Left lung (tissue), 14 donors: ENCODE results near the gene EFNA2. TPM values are rescaled to one million over a fixed set of nuclear protein-coding genes. Genes with fewer than 3 reads are reported as not detected.

ENCODE experiments used
- ATAC-seq: fragments of 200-7000 bp; cut with Tn5 transposase; one replicate; pipeline ENCODE4 v1.9.1; 2020; ENCODE audit warnings: moderate library complexity
- DNase-seq, 4 donors: peaks; one replicate each; pipeline ENCODE4 v3.0.0-alpha.2; 2013 to 2020
- H3K27ac ChIP-seq, 2 donors: fragments of 200-600 bp; sonication (generic) in 1 of 2; one replicate each; pipeline versions ENCODE4 v1.5.0 to v1.8.0; 2020 to 2021
- H3K27me3 ChIP-seq, 2 donors: fragments of 200-600 bp; sonication (generic) in 1 of 2; one replicate each; pipeline versions ENCODE4 v1.5.0 to v1.8.0; 2020 to 2021
- H3K36me3 ChIP-seq, 2 donors: fragments of 200-600 bp; sonication (generic) in 1 of 2; one replicate each; pipeline versions ENCODE4 v1.5.0 to v1.8.0; 2020 to 2021
- H3K4me1 ChIP-seq, 2 donors: fragments of 200-600 bp; one replicate each; pipeline ENCODE4 v1.8.0; 2021
- H3K4me3 ChIP-seq, 2 donors: fragments of 200-600 bp; sonication (generic) in 1 of 2; one replicate each; pipeline versions ENCODE4 v1.5.0 to v1.8.0; 2020 to 2021; ENCODE audit warnings: mild to moderate bottlenecking in 1 of 2
- H3K9me3 ChIP-seq, 2 donors: fragments of 200-600 bp; sonication (generic) in 1 of 2; one replicate each; pipeline versions ENCODE4 v1.5.0 to v1.8.0; 2020 to 2021
- intact Hi-C, 2 donors: fragments of 100-400 bp; cut with DNase I; formaldehyde crosslinking; loops; one replicate each; pipeline versions ENCODE4 v1.11.2 to v1.14.2; 2022
- long read RNA-seq, 12 donors: library from polyadenylated mRNA in 2 of 12; unstranded in 2 of 12; transcript quantifications; one replicate each; pipeline ENCODE4 v2.0.0 and lab custom pipeline, GENCODE V29; 2019 to 2026
- polyA plus RNA-seq, 6 donors: library from polyadenylated mRNA; unstranded; fragments of 120-200 nt; gene quantifications; one replicate each; pipeline ENCODE4 v1.2.1, GENCODE V29; 2013; ENCODE audit not compliant: insufficient read length in 6 of 6
- total RNA-seq, 2 donors: library from RNA; stranded (reverse); fragmentation: NEBNext Ultra II Directional; extraction: Animal tissue kit (Norgen Biotek cat#: 25700); gene quantifications; one replicate each; pipeline ENCODE4 v1.2.1, GENCODE V29; 2021
- TF ChIP-seq, protein P1 (sequence below), 2 donors: fragments of 200-600 bp; sonication (generic) in 1 of 2; IDR thresholded peaks; one replicate each; pipeline versions ENCODE4 v1.5.0 to v1.8.0; 2021; ENCODE audit warnings: antibody characterized with exemption in 2 of 2
- donor health status: DM: no; HTN: yes; CAD: no.
- donor health status: DM: no; HTN: no; CAD: no.

Gene EFNA2
- total RNA-seq (under 1 TPM in 1 of 2 donors, not detected in 1; 0.52 TPM), polyA plus RNA-seq (1 to 10 TPM in 3 of 6 donors, under 1 TPM in 3; 0.48 to 2.0 (median 1.1) TPM)
- long read RNA-seq, donor 1, partial matches to known transcripts = 0 of 1 reads
- long read RNA-seq, donor 1, other reads (novel, unspliced or antisense) = 0 of 1 reads
- long read RNA-seq, donor 2, partial matches to known transcripts = 0 of 1 reads
- long read RNA-seq, donor 2, other reads (novel, unspliced or antisense) = 0 of 1 reads
- long read RNA-seq, donor 3, partial matches to known transcripts = 0 of 2 reads
- long read RNA-seq, donor 3, other reads (novel, unspliced or antisense) = 0 of 2 reads
- long read RNA-seq, donor 4 = 0 reads
- long read RNA-seq, donor 5, partial matches to known transcripts = 0 of 1 reads
- long read RNA-seq, donor 5, other reads (novel, unspliced or antisense) = 0 of 1 reads
- long read RNA-seq, donor 6 = 0 reads
- long read RNA-seq, donor 7 = 0 reads
- long read RNA-seq, donor 8 = 0 reads
- long read RNA-seq, donor 9 = 0 reads
- long read RNA-seq, donor 10 = 0 reads
- long read RNA-seq, donor 11 = 0 reads
- long read RNA-seq, donor 12 = 0 reads

- ATAC-seq = no peak
- H3K27me3 ChIP-seq = peaks cover 38 to 80% of the 10 kb centered on the region in 2 donors
- no peak for DNase-seq
These were observed at the start of gene EFNA2 for GRCh38 chr19:1285737-1286360. TSS of gene EFNA2 (plus strand) at chr19:1285873. CDS start at chr19:1286169, 296 bp downstream.

DNA sequence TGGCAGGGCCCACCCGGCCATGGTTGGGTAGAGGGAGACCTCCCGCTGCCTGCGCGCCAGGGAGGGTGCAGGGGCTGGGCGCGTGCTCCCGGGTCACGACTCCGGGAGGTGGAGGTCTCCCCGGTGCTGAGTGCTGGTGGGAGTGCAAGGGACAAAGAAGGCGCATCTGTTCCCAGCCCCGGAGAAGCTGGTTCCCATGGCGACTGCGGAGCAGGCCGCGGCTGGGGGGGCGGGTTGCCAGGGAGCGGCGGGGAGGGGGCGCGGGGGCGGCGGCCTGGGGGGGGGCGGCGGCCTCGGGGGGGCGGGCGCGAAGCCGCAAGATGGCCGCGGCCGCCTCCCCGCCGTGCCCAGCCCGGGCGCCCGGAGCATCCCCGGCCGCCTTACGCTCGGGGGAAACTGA, 49.1 kb upstream of the EFNA2 start:
- Histone ChIP-seq H3K27me3 (peaks cover 0 to 59% of the 10 kb centered on the region in 2 donors), H3K4me1 (peaks cover 18 to 61% of the 10 kb centered on the region in 2 donors), H3K36me3 (no peaks in the 10 kb centered on the region), H3K4me3 (peak overlapping the region in 1 of 2 donors; percentile 46), H3K9me3 (no peaks in the 10 kb centered on the region), H3K27ac (no peak overlapping the region)
- TF ChIP-seq, protein P1, sequence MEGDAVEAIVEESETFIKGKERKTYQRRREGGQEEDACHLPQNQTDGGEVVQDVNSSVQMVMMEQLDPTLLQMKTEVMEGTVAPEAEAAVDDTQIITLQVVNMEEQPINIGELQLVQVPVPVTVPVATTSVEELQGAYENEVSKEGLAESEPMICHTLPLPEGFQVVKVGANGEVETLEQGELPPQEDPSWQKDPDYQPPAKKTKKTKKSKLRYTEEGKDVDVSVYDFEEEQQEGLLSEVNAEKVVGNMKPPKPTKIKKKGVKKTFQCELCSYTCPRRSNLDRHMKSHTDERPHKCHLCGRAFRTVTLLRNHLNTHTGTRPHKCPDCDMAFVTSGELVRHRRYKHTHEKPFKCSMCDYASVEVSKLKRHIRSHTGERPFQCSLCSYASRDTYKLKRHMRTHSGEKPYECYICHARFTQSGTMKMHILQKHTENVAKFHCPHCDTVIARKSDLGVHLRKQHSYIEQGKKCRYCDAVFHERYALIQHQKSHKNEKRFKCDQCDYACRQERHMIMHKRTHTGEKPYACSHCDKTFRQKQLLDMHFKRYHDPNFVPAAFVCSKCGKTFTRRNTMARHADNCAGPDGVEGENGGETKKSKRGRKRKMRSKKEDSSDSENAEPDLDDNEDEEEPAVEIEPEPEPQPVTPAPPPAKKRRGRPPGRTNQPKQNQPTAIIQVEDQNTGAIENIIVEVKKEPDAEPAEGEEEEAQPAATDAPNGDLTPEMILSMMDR (IDR thresholded peaks at IDR 0.05) = no peak
- intact Hi-C loops = no loop called here
- ATAC-seq (no peak), DNase-seq (no peak)

More at GRCh38 chr19:1285737-1286360, at the start of gene EFNA2:
- H3K9me3 ChIP-seq = no peaks in the 10 kb centered on the region
- no peaks in the 10 kb centered on the region for H3K36me3 ChIP-seq
- TF ChIP-seq, protein P1 (IDR thresholded peaks at IDR 0.05) = no peak
- H3K4me3 ChIP-seq = no peak within 1 kb of the TSS
- no peaks in the 10 kb centered on the region for H3K4me1 ChIP-seq
- intact Hi-C loops = no loop called here
- H3K27ac ChIP-seq = no peak within 1 kb of the TSS

- intact Hi-C loops = no loop called here
- H3K36me3 ChIP-seq = no peaks in the 10 kb centered on the region
- peaks cover 20 to 63% of the 10 kb centered on the region in 2 donors for H3K4me1 ChIP-seq
- no peaks in the 10 kb centered on the region for H3K9me3 ChIP-seq
- no peak overlapping the region for H3K27ac ChIP-seq
- TF ChIP-seq, protein P1 (IDR thresholded peaks at IDR 0.05) = no peak
- no peak for ATAC-seq
- H3K4me3 ChIP-seq = peak overlapping the region; percentile 40 to 46
- peaks cover 0 to 59% of the 10 kb centered on the region in 2 donors for H3K27me3 ChIP-seq
- DNase-seq = peak in 2 of 4 donors; percentile 45 to 60
These were observed 48.5 kb upstream of the EFNA2 start for GRCh38 chr19:1237027-1237659.

DNA sequence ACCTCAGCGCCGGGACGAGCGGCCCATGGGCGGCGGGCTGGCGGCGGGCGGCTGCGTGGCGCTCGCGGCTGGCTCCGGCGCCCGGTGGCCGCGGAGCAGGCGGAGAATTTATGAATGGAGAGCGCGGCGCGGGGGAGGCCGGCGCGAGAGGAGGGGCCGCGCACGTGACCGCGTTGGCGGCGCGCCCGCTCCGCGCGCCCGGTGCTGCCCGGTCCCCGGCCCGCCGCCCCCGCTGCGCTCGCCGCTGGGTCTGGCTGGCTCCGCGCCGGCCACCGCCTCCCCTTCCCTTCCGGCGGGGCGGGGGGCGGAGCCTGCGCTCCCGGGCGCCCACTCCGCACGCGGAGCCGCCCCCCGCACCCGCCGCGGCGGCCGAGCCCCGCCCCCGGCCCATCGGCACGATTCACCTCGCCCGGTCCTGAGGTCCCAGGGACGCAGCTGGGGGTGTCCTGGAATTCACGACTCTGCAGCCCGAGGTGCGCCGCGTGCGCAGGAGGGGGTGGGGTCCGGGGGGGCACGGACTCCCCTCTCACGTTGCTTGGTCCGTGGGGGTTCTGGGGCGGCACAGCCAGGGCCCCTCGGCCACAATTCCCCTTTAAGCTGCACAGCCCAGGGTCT, 47.8 kb upstream of the EFNA2 start, which contains the start of gene CBARP:
Gene CBARP, minus strand, starts transcription at position 252 of the 615 bp plus-strand sequence. CDS start 1,905 bp downstream, outside the sequence.
- H3K27ac ChIP-seq = no peak within 1 kb of the TSS
- intact Hi-C loops = no loop called here
- peaks cover 0 to 59% of the 10 kb centered on the region in 2 donors for H3K27me3 ChIP-seq
- H3K36me3 ChIP-seq = no peaks in the 10 kb centered on the region
- peak within 1 kb of the TSS; percentile 40 to 46 for H3K4me3 ChIP-seq
- H3K4me1 ChIP-seq = peaks cover 25 to 63% of the 10 kb centered on the region in 2 donors
- DNase-seq (peak in 1 of 4 donors; percentile 57), ATAC-seq (no peak)
- H3K9me3 ChIP-seq = no peaks in the 10 kb centered on the region
- TF ChIP-seq, protein P1 (IDR thresholded peaks at IDR 0.05) = no peak
